IPS DF 4.7 (cell line): ENCODE measurements around the gene CTDSPL2.
"Not testable (repeated sequence)": the region's sequence is repeated elsewhere in the genome, so short reads cannot be mapped to it uniquely, and the experiment has no call there.

ENCODE experiments used
- DNase-seq: peaks from one replicate; pipeline ENCODE4 v3.0.0-alpha.2; 2013; ENCODE audit warnings: low spot score; ENCODE audit errors: extremely low read depth

CTDSPL2 gene

DNA sequence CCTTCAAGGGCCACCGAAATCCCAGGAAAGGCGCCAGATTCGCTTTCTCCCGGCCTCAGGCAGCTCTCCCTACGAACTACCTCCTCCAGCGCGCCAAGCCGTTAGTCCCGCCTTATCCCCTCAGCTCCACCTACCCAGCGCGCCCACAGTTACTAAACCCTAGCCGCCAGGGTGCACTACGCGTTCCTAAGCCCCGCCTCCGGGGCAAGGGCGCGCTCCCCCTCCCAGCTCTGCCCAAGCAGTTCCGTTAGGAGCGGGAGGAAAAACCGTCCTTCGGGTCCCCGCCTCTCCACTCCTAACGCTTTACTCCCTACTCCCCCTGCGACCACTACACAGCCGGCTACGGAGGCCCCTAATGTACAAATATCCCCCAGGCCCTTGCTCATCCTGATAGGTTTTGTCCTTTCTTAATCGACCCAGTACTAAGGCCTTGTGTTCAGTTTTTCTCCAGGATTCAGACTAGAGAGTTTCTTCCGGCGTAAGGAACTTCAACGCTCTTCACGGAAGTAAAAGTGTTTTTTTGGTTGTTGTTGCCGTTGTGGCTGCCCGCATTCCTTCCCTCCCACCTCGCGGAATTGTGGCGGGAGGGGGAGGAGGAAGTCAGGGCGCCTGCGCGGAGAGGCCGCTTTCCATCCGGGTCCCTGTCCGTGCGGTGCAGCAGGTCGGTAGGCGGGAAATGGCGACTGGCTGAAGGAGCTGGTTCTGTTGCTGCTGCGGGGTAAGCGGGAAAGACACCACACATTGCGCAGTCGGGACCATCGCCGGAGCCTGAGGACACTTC lies at the start of gene CTDSPL2:
Gene CTDSPL2 (plus strand): TSS at position 655 of the 781 bp plus-strand sequence. CDS start 31,386 bp downstream, outside the sequence.
- peak; percentile 92 for DNase-seq

DNA sequence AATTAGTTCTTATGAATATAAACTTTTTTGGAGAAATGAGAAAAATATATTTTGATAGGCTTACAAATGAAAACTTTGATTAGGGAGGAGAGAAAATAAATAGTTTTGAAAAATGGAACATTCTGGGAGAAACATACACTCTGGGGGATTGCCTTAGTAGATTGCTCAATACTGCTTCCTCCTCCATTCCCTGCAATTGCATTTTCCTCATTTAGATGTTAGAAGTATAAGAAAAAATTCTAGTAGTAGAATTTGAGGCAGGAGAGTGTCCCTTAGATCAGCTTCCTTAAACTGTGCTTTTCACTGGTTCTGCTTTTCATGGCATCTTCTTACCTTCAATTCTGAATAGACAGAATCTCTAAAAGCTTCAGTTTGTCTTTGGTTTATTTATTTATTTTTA lies 46.2 kb upstream of the CTDSPL2 start:
- no peak for DNase-seq

DNA sequence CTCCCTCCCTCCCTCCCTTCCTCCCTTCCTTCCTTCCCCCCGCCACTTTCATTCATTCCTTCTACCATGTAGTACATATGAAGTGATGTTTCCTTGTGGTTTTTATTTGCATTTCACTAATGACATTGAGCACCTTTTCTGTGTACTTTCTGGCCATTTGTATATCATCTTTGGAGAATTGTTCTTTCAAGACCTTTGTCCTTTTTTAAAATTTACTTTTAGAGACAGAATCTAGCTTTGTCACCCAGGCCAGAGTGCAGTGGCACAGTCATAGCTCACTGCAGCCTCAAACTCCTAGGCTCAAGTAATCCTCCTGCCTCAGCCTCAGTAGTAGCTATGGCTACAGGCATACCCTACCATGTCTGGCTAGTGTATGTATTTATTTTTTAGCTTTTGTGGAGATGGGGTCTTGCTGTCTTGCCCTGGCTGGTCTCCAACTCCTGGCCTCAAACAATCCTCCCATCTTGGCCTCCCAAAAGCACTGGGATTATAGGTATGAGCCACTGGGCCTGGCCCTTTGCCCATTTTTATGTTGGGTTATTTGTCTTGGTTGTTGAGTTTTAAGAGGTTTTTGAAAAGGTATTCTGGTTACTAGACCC lies 42.0 kb upstream of the CTDSPL2 start:
- no peak for DNase-seq

DNA sequence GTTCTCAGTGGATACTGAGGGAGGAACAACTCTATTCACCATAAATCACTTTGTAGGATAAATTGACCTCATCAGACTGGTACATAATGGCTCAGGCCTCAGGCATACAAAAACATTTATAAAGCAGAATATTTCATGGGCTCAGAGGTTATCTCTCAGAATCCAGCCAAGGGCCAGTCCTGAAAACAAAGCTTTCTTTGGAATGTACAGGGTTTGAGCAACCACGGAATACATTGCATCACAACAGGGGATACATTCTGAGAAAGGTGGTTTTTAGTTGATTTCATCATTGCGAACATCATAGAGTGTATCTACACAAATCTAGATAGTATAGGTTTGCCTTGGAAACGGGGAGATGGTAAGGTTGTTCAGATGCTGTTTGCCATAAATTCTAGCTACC lies 33.4 kb upstream of the CTDSPL2 start:
- DNase-seq, result no peak

DNA sequence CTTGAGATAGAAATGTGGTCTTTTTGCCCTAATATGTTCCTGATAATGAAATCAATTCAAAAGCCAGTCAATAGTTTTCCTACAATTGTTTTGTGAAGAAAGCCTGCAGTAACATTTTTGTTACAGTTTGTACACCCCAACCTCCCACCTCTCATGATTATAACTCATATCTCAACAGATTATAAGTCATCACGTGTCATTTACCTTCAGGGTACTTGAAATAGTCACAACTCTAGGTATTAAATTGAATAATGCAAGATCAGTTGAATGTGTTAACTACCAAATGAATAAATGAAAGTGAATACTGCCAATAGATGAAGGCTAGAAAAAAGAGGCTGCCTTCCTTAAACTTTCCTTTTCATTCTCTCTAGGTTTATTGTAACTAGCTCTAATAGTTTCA lies 32.9 kb upstream of the CTDSPL2 start:
- no peak for DNase-seq

DNA sequence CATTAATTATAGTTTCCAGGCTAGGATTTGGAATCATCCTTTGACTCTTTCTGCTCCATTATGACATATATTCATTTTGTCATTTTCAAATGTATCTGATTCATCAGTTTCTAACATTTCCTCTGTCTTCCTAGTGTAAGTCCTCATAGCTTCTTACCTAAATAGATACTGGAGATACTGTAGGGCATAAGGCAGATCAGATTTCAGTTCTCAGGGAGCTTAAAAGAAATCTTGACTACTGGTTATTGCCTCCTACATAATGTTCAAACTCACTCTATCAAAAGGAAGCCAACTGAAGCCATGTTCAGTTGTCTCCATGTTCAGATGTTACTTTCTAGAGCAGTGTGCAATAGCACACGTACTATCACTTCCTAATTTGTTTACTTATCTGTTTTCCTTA lies 29.6 kb upstream of the CTDSPL2 start:
- no peak for DNase-seq

DNA sequence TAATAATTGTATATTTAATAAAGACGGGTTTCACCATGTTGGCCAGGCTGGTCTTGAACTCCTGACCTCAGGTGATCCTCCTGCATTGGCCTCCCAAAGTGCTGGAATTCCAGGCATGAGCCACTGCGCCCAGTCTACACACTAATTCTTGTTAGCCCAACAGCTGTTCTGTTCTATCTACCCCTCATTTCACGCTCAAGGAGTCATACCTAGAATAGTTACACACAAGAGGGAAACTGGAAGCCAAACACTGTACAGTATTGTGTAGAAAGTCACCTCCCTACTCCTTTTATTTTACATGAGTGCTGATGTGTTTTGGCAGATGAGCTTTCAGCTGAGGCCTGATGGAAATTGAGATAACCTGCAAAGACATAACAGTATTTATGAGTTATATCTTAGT lies 13.4 kb upstream of the CTDSPL2 start:
- DNase-seq, result no peak

DNA sequence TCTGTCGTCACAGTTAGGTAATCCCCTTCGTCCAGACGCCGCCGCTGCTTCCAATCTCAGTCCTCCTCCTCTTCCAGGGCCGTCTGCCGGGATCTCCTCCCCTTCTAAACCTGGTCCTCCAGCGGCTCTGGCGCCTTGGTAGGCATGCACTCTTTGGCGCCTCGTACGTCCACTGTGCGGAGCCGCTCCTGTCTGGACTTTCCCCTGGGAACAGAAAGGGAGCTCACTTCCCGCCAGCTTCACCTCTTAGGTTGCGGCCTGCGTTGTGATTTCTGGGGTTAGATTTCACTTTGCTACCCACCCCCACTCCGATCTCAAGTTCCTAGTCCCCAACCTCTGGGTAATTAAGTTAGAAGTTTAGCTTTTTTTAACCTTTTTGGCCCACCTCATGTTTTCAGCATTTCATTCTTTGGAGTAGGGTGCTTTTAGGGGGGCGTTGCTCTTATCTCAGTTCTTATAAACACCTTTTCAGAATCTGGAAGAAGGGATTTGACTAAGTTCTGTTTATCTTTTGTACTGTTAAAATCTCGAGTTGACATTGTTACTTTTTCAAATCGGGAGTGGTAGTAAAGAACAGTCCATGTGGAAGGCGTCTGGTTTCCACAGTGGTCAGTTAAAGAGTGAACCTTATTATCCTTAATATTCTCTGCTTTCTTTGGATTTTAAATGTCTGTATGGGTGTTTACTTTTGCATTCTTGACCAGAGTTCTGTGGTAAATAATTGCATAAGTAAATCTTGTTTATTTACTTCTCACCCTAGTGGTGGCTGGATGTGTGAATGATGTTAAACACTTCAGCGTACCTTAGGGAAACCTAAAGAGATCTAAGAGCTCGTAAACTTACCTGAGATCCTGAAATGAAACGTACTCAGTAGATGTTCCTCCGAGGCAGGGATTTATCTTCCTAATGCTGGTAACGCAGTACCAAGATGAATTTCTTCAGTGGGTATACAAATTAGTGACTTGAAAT lies 611 bp downstream of the CTDSPL2 start:
- no peak for DNase-seq

DNA sequence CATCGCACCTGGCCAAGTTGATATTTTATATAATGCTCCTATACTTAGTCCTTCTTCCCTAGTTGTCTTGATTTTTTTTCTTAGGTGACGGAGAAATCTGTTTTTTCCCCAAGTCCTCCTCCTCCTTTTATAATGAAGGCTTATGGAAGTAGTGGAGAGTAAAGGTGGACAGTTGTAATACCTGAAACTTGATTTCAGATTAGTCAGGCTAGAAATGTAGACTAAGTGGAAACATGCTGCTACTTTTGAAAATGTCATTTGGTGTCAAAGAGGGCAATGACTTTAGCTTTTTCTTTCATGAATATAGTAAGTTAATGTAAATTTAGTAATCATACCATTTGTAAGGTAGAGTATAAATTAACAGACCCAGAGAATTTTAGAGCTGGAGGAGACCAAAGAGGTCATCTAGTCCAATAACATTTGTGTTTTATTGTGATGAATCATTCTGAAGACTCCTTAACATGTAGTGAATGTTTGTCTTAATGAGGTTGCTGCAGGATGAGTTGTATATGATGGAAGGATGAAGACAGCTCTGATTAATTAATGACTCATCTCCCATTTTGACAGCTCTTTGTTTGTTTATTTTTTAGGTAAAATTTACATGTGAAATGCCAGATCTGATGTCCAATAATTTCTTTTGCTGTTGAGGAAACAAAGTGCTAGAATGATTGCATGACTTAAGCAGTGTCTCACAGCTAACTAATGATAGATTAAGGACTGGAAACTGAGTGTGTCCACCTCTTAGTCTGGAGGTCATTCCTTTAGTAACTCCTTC lies 8.7 kb downstream of the CTDSPL2 start:
- no peak for DNase-seq

DNA sequence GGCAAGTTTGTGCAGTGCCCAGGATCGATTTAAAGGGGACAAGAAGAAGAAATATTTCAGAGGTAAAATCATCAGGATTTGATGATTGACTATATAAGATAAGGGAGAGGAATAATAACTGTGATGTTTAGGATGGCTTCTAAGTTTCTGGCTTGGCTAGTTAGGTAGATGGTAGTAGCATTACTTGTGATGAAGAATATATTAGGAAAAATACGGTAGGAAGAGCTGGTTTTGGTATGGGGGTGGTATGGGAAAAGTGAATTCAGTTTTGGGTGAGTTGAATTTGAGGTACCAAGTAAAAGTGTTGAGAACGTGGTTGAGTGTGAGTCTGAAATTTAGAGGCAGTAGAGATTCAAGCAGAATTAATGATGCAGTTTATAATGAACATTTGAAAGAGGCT lies 11.0 kb downstream of the CTDSPL2 start:
- no peak for DNase-seq

DNA sequence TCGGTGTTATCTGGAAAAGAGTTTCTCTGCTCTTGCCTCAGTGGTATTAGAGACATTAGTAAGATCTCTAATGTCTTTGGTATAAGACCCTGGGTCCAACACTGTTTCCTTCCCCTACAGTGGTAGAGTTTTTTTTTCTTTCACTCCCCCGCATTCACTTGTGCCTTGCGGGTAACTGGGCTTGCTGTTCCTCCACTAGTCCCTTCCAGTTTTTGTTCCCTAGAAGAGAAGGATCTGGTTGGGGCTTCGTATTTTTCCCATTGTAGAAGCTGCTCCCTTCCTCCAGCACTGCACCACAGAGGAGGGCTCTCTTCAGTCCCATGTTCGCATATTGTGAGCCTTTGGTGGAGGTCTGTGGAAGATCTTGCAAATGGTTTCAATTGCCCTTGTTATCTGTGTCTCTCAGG lies 13.7 kb downstream of the CTDSPL2 start:
- DNase-seq, result no peak

DNA sequence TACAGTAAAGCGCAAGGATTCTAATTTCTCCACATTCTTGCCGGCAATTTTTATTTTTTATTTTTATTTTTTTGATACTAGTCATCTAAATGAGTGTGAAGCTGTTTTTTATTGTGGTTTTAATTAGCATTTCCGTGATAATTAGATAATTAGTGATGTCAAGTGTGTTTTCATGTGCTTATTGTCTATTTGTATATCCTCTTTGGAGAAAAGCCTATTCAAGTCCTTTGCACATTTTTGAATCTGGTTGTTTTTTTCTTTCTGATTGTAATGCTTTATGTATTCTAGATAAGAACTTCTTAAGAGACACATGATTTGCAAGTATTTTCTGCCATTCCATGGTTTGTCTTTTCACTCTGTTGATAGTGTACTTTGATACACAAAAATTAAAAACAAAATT lies 16.1 kb downstream of the CTDSPL2 start:
- DNase-seq, result no peak

DNA sequence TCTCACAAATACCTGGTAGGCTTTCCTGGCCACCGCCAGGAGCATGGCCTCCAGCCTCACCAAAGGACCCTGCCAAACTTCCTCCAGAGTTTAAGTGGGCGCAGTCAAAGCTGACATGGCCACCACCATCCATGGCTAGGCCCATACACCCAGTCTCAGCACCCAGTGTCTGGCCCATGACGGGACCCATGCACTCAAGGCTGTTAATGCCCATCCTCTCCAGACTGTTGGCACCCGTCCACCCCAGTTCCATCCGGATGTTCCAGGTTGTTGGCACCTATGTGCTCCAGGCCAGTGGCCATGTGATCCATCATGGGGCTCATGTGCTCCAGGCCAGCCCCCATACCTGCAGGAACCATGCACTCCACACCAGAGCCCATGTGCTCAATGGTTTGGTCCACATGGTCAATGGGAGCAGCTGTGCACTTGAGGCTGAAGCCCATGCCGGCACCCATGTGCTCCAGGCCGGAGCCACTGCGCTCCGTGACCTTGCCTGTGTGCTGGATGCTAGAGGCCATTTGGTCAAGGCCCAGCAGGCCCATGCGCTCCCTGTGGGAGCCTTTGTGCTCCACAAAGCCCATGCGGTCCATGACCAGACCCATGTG lies 20.4 kb downstream of the CTDSPL2 start:
- no peak for DNase-seq

DNA sequence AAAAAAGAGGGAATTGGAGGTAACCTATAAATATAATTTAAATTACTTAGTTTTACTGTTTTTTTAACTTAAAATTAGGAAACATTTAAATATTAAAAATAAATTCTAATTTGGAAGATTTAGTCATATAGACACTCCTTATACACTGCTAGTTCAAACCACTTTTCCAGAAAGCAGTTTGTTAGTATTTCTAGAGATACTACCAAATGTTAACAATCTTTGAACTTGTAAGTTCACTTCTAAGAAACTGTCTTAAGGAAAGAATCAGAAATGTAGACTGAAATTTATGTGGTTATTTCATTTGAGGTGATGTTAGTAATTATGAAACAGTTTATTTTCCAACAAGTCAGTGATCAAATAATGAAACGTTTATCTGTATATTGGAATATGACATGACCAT lies 22.7 kb downstream of the CTDSPL2 start:
- DNase-seq, result no peak

DNA sequence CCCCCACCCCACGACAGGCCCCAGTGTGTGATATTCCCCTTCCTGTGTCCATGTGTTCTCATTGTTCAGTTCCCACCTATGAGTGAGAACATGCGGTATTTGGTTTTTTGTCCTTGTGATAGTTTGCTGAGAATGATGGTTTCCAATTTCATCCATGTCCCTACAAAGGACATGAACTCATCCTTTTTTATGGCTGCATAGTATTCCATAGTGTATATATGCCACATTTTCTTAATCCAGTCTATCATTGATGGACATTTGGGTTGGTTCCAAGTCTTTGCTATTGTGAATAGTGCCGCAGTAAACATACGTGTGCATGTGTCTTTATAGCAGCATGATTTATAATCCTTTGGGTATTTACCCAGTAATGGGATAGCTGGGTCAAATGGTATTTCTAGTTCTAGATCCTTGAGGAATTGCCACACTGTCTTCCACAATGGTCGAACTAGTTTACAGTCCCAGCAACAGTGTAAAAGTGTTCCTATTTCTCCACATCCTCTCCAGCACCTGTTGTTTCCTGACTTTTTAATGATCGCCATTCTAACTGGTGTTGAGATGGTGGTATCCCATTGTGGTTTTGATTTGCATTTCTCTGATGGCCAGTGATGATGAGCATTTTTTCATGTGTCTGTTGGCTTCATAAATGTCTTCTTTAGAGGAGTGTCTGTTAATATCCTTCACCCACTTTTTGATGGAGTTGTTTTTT lies 26.3 kb downstream of the CTDSPL2 start:
- not testable (repeated sequence) for DNase-seq

DNA sequence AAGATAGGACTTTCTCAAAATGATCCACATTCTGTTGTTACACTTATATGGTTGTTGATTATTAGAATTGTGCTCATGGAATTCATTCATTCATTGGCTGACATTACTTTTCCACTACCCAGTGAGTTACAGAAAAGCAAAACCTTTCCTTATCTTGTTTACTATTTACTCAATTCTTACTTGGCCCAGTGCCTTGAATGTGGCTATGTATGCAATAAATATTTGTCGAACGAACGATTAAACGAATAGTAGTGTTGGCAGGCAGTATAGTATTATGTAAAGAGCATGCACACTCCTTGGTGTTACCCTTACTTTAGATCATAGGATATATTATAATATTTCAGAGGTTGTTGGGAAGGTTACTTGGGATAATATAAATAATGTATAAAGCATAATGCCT lies 31.0 kb downstream of the CTDSPL2 start:
- no peak for DNase-seq

DNA sequence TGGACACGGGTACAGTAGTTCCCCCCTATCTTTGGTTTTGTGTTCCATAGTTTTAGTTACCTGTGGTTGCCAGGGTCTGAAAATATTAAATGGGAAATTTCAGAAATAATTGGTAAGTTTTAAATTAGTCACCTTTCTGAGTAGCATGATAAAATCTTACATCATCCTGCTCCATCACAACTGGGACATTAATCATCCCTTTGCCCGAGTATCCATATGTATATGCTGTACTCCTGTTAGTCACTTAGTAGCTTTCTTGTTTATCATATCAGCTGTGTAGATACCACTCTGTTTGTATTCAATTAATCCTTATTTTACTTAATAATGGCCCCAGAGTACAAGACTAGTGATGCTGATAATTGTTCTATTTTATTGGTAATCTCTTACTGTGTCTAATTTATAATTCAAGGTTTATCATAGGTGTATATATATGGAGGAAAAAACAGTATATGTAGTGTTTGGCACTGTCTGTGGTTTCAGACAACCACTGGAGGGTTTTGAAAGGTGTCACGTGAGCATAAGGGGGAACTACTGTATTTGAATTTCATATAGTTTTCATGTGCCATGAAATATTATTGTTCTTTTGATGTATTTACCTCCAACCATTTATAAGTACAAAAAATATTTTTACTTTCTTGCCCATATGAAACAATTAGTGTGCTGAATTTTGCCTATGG lies 41.4 kb downstream of the CTDSPL2 start:
- no peak for DNase-seq

DNA sequence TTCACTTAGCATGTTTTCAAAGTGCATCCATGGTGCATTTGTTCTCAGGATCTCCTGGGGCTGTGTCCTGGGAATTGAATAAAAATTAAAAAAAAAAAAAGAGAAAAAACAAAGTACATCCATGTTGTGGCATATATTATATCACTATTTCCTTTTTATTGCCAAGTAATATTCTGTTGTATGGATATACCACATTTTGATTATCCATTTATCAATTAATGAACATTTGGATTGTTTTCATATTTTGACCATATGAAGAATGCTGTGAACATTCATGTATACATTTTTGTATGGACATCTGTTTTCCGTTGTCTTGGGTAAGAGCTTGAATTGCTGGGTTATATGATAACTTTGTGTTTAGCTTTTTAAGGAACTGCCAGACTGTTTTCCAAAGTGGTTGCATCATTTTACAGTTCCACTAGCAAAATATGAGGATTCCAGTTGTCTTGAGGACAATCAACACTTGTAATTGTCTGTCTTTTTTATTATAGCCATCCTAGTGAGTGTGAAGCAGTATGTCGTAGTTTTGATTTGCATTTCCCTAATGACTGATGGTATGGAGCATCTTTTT lies 44.5 kb downstream of the CTDSPL2 start:
- DNase-seq, result no peak

DNA sequence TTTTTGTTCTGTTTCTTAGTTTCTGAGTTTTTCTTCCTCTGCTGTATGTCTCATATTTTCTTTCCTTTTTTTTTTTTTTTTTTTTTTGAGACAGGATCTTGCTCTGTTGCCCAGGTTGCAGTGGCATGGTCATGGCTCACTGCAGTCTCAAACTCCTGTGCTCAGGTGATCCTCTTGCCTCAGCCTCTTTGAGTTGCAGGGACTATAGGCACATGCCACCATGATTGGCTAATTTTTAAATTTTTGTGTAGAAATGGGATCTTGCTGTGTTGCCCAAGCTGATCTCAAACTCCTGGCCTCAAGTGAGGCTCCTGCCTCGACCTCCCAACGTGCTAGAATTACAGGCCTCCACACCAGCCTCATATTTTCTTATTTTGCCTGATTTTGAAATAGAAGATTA lies 51.9 kb downstream of the CTDSPL2 start:
- DNase-seq, result no peak
